NCI-H2171 (cell line): Measurements from ENCODE around the gene UBQLN4.

Experiments used
- DNase-seq: peaks from one replicate; lab custom pipeline; 2025; lab: John Stamatoyannopoulos, UW

The UBQLN4 gene

DNA sequence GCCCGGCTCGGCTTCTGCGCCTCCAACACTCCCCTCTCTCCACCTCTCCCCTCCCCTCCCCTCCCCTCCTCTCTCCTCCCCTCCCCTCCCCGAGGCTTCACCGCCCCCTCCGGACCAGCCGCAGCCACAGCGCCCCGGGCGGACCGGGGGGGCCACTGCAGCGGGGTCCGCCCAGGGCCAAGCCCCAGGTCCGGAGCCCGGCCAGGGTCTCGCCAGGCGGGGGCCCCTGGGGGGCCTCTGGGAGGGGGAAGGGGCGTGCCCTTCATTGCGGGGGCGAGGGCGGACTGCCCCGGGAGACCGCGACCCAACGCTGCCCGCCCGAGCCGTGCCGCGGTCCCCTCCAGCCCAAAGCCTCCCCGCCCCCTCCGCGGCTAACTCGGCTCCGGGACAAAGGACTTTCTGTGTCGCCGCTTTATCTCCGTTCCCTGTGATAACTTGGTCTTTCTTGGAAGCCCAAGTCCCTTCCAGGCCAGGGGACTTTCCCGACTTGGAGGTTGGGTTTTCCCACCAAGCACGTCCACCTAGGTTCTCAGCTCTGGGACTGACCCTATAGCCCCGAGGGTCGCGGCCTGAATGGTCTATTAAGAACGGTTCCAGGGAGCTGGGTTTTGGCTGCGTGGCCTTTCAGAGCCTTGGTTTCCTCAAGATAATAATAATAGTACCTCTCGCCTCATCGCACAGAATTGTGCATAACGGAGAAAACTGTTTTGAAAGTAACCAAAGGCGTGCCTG is at the start of gene UBQLN4:
Gene UBQLN4 (minus strand): TSS at position 31 of the 732 bp plus-strand sequence. CDS start 97 bp downstream, outside the sequence.
- DNase-seq, result peak; percentile 84

DNA sequence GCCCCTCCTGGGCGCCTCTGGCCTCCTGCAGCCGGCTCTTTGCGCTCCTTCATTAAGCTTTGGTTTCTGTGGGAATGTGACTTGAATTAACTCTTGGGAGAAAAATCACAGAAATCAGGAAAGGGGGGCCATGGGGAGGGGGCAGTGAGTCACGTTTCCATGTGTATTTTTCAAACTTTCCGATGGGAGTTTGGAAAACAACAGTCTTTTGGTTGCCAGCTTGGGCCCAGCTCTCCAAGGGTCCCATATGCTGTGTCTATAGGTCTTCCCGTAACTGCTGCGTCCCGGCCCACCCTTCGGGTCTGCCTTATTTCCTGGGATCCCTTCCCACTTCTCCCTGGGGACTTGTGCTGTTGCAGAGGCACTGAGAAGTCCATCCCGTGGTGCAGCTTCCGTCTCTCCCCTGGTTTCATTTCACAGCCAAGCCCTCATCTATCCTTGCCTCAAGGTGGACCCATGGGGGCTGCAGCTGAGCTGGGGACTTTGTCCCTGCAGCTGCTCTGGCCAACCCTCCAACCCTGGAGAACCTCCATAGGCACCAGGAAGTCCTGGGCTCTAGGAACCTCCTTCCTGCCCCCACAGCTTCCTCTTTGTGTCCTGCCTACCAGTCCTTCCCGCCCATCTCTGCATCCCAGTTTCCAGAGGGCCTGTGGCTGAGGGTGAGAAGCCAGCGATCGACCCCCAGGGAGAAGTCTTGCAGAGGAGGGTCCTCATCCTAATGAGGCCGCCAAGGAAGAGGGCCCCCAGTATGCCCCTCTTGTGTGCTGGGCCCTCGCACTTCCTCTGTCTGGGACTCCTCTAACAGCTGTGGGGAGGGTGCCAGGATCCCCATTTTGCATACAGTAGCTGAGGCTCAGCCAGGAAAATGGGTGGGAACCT is 49.3 kb upstream of the UBQLN4 start:
- no peak for DNase-seq

DNA sequence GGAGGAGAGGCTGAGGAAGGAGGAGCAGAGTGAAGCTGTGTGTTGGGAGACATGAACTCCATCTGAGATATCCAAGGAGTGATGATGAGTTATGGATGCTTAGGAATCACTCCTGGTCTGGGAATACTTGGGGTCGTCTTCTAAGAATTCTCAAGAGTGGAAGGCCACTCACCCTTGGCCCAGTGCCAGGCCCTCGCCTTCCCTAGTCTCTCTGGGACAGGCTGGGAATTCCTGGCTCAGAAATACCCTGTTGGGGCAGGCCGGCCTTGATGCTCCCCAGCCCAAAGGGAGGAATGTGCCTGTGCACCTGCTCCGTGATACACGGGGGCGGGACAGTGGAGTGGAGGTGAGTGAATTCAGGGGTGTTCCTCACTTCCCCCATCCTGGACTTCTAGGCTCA is 48.3 kb upstream of the UBQLN4 start:
- DNase-seq, result no peak

DNA sequence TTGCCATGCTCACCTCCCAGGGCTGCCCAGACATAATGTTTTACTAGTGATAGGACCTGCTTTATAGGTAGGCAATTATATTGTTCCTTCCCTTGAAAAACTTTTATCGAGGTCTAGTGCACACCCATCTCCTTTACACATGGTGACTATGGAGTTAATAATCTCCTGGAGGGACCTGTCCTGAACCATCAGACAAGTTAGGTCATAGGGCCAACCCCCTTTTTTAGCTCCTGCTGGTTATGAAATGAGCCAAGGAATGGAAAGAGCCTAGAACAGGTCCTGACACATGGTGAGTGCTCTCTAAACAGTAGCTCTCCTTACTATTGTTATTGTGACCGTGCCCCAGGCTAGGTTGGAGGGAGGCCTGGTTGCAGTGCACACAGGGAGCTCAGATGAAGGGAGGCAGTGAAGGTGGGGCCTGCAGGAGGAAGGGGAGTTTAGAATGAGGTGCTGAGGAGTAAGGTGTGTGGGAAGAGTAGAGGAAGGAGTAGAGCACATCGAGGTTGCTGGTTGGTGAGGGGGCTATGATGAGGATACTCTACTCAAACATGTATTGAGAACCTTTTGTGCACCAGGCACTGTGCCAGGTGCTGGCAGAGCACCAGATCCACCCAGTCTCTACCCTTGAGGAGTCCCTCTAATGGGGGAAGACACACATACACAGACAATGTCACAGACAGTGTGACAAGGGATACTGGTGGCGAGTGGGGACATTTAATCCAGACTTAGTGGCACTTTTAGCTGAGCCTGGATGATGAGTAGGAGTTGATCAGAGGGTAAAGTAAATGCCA is 46.8 kb upstream of the UBQLN4 start:
- DNase-seq, result no peak

DNA sequence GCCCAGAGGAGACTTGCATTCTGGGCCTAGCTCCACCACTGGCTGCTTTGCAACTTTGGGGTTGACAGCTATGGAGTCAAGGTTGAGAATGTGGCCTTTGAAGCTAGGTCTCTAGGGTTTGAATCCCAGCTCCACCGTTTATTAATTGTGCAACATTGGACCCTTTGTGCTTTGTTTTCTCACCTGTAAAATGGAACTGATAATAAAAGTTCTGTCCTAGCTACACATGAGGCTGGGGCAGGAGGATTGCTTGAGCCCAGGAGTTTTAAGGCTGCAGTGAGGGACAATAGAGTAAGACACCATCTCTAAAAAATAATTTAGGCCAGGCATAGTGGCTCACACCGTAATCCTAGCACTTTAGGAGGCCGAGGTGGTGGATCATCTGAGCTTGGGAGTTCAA is 45.7 kb upstream of the UBQLN4 start:
- no peak for DNase-seq

DNA sequence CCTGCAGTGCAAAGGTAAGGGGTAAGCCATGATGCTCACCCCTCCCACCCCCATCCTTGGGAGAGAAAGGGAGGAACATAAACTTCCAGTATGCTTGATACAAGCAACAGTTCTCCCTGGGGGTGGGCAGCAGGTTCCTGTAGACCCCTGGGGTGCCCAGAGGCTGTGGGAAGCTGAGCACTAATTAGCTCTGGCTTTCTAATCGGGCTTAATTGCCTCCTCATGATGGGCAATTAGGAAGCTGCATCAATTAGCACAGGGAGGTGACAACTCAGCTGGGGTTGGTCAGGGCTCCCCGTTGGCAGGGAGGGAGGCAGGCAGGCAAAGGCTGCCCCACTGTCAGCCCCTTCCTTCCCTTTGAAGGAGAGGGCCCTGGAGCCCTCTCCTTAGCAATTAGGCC is 45.2 kb upstream of the UBQLN4 start:
- DNase-seq, result no peak

DNA sequence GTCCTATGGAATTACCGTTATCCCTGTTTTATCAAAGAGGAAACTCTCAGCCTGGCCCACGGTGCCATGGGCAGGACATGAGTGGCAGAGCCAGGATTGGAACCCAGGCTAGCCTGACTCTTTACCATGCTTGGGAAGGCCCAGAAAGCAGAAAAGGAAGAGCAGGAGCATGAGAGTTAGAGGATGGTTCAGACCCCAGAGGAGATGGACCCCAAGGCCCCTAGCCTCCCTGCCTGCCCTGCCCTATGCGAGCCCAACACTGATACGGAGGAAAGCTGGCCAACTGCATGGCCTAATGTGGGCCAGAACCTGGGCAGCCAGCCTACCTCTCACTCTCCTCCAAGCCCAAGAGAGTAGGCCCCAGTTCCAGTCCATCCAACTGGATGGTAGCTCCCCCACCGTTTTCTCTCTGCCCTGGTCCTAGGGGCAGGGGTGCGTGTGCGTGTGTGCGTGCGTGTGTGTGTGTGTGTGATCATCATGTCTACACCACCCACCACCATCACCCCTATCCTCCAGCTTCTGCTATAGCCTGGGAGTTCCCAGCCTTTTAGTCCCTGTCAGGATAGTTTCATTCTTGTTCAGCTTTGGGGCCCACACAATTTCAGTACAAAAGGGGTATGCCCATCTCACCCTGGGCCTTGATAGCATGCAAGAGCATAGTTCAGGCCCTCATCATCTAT is 44.0 kb upstream of the UBQLN4 start:
- DNase-seq, result no peak

DNA sequence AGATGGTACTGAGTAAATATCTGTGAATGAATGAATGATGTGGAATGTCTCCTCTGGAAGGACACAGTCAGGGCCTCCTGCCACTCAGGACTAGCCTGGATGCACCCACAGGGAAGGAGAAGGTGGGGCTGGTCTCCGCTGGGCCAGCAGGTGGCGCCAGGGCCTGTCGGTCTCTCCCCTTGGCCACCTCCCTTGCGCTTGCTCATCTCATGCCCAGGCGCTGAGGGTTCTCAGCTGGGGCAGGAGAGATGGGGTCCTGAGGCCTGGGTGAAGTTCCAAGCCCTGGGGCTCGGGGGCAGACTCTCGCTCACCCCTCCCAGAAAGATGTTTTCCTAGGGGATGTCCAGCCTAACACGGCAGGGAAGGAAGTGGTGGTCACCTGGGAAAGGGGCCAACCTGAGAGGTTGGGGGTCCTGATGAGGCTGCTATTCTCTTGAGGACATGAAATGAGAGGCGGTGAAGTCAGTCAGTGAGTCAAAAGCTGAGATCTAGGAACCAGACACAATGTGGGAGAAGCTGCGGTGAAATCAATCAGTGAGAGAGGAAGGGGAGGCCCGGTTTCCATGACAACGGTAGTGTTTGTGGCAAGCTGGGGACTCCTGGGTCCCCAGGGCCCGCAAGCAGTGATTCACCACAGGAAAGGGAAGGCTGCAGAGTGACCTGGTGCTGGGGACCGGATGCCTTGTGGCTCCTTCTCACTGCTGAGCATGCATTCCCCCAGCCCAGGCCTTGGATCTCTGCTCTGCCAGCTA is 43.2 kb upstream of the UBQLN4 start:
- DNase-seq, result peak; percentile 34

DNA sequence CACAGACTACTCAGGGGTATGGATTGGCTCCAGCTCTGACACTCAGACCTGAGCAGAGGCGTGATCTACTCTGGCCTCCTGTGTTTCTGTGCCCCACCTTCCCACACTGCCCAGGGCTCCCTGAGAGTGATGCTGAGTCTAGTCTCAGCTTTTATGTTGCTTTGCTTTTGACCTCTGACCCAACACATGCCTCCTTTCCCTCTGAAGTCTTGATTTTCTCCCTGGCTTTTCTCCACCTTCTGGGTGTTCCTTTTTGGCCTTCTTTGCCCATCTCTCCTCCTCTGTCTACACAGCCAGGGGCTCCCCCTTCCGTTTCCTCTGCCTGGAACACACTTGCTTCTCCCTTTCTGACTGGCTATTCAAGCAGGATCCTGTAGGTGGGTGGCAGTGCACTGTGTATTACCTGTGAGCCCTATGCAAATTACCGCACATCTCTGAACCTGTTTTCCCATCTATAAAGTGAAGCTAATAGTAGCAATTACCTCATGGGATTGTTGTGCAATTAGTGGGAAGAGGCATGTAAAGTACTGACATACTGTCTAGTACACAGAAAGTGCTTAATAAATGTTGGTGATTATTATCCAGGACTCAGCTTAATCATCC is 42.4 kb upstream of the UBQLN4 start:
- DNase-seq, result no peak

DNA sequence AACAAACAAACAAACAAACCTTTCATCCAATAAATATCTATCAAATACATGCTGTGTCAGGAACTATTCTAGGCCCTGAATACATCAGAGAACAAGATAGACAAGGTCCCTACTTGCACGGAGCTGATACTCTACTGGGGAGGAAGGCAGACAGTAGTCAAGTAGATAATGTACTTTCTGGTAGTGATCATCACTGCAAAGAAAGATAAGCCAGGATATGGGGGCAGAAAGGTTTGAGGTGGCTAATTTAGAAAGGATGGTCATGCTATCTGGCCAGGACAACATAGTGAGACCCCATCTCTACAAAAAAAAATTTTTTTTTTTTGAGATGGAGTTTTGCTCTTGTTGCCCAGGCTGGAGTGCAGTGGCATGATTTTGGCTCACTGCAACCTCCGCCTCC is 38.0 kb upstream of the UBQLN4 start:
- no peak for DNase-seq

DNA sequence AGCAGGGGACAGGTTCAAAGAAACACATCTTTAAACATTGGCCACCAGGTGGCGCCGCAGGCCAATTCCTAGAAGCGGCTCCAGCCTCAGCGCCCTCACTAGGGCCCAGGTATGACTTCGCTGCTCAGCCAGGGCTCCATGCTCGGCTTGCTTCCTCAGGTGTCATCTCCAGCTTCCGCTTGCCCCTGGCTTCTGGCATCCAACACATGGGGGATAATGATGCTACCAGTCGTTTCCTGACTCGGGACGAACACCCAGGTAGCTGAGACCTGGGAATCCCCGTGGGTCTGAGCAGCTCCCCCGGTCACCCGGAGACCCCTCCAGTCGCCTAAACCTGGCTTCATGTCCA is 37.2 kb upstream of the UBQLN4 start:
- DNase-seq, result peak; percentile 90

DNA sequence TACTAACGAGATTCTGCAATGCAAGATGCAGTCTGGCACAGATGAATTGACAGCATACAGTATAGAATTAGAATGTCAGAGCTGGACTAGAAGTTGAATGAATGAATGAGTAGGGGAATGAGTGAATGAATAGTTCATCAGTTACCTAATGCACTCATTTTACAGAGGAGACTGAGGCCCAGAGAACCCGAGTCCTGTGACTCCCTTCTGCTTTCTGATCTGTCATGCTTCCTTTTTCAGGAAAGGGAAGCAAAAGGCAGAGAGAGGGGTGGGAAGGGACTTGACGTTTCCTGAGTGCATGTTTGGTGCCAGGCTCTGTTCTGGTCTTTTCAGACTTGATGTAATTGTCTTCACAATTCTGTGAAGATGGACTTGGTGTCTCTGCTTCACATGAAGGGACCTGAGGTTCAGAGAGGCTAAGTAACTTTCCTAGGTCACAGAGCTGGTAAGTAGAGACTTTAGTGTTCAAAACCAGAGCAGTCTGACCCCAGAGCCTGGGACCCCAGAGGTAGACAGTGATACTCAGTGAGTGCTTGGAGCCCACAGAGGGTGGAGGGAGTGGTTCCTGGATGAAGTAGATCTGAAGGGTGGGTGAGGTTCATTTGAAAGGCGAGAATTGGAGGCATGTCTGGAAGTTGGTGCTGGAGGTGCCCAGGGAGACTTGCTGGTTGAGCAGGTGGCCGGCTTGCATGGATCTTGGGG is 36.7 kb upstream of the UBQLN4 start:
- DNase-seq, result no peak

DNA sequence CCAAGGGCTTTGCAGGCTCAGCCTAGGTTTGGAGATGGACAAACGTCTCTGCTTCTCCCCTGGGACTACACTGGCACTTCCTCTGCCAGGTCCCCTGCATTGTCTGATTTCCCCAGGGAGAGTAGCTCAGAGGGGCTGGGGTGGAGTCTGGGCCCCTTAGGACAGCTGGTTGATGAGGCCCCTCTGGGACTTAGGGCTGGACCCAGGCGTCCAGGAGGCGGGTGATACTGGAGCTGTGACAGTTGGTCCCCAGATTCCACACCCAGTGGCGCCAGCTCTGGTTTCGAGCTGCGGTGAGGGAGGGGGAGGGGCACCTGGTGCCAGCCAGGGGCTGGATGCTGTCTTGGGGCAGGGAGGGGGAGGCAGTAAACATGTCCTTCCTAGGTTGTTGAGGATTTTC is 36.1 kb upstream of the UBQLN4 start:
- DNase-seq, result peak; percentile 87

DNA sequence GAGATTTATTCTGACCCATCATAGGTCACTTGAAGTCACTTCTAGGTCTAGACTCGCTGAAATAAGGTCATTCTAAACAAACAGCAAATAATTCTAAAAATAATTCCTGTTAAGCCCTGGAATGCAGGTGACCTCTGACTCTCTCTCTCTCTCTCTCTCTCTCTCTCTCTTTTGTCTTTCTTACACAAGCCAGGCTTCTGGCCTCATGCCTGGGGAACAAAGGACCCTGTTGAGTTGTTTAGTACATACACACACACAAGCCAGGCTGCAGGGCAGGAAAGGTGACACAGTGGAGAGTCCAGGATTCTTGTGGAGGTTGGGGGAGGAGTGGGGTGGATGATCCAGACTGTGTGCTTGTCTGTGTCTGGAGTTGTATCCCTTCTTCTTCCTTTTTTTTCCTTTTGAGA is 32.7 kb upstream of the UBQLN4 start:
- no peak for DNase-seq

DNA sequence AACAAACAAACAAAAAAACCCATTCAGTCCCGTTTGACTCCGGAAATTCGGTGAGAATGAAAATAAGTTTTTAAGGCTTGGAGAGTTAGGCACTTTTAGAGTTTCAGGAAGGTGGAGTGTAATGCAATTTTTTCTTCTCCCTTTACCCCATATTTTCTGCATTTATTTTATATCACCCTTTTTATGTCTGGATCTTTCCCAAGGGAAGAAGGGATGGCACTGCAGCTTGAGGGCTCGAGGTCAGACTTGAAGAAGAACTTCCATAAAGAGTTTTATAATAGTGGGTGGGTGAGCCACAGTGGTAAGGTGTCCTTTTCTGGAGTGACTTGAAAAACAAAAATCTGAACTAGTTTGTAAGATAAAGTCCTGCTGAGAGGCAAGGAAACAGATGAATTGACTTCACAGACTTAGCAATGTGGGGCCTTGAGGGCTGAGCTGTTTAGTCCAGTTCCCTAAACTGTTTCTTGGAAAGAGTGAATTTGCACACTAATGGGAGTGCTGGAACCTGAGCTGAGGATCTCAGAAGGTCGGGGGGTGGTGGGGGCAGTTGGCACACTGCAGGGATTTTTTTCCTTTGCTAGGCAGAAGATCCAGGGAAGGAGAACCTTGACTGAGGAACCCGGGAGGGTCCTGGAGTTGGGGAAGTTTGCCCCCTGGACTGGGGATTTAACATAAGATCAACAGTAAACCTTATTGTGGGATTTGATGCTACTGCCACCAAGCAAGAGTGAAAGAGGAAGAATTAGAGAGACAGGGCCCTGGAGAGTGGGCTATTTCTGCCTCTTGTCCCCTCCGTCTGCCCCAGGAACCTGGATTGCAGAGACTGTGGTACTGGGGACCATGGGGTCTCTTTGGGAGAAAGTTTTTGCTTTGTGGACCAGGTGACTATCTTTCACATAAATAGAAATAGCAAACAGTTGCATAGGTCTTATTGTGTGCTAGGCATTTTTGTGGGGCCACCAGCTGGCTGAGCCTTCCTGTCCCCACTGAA is 30.5 kb upstream of the UBQLN4 start:
- no peak for DNase-seq

DNA sequence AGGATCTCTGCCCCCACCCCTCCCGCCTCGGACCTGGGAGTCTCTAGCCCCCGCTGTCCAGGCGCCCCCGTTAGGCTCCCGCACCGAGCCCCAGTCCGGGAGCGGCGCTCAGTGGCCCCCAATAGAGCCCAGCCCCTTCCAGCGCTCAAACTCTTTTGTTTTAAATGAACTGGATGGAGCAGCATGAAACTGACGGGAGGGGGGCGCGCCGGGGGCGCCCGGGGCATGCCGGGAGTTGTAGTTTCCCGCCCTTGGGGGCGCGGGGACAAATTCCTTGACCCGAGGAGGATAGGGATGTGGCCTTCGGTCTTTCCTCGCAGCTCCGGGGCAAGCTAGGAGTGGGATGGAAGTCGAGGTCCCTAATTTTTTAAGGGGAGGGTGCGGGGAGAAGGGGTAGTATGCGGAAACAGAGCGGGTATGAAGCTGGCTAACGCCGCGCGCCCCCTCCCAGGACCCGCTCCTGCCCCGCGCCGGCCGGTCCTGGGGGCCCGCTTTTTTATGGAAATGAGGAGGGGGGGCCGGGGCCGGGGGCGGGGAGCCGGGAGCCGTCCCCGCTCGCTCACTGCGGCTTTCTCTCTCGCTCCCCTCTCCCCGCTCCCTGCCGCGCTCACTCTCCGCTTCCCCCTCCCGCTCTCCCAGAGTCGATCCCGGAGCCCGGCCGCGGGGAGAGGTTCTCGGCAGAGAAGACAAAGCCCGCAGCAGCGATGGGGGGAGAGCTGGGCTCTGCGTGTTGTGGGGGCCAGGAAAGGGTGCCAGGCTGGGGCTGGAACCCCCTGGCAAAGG is 28.9 kb upstream of the UBQLN4 start, which contains the start of gene MEX3A:
Gene MEX3A (minus strand): TSS at position 157 of the 783 bp plus-strand sequence. CDS start 467 bp downstream, outside the sequence.
- DNase-seq, result peak; percentile 79

DNA sequence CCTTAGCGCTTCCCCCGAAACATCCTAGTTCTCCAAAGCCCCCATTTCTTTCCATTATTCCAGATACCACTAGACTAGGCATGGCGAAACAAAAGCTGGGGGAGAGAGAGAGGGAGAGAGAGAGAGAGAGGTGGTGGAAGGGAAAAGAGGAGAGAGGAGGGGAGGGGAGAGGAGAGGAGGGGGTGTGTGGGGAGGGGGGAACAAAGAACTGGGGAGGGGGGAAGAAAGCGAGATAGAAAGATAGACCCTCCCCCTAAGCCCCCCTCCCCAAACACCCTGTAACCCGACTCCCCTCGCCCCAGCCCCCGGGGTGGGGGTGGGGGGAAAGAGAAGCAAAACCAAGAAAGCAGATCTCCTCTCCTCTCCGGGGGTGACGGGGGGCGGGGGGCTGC is 28.3 kb upstream of the UBQLN4 start:
- DNase-seq, result no peak
